Left hindlimb (tissue), 1 donor: Measurements from ENCODE around the gene CCDC192.
"Not testable (repeated sequence)": the region's sequence is repeated elsewhere in the genome, so short reads cannot be mapped to it uniquely, and the experiment has no call there.

Source experiments
- DNase-seq: peaks from one replicate; pipeline ENCODE4 v3.0.0-alpha.2; 2018

CCDC192 gene

GRCh38 chr5:127699416-127699815, 3.8 kb upstream of the CCDC192 start:
- no peak for DNase-seq

- no peak for DNase-seq
Measured at GRCh38 chr5:127700237-127700766, 2.9 kb upstream of the CCDC192 start.

GRCh38 chr5:127702434-127702833, 757 bp upstream of the CCDC192 start:
- no peak for DNase-seq

- no peak for DNase-seq
Measured at GRCh38 chr5:127705120-127705892, 2.1 kb downstream of the CCDC192 start.

GRCh38 chr5:127706691-127707090, 3.5 kb downstream of the CCDC192 start:
- DNase-seq = no peak

GRCh38 chr5:127707209-127707608, 4.0 kb downstream of the CCDC192 start:
- DNase-seq = no peak

GRCh38 chr5:127713083-127713482, 9.9 kb downstream of the CCDC192 start:
- DNase-seq = not testable (repeated sequence)

GRCh38 chr5:127718181-127718580, 15.0 kb downstream of the CCDC192 start:
- DNase-seq = no peak

GRCh38 chr5:127723571-127723970, 20.4 kb downstream of the CCDC192 start:
- DNase-seq = no peak

- no peak for DNase-seq
Measured at GRCh38 chr5:127725673-127726072, 22.5 kb downstream of the CCDC192 start.

- no peak for DNase-seq
Measured at GRCh38 chr5:127732963-127733362, 29.8 kb downstream of the CCDC192 start.

GRCh38 chr5:127739348-127739747, 36.2 kb downstream of the CCDC192 start:
- DNase-seq = not testable (repeated sequence)

GRCh38 chr5:127739807-127740384, 36.7 kb downstream of the CCDC192 start:
- DNase-seq = no peak

GRCh38 chr5:127741412-127741811, 38.2 kb downstream of the CCDC192 start:
- DNase-seq = no peak

GRCh38 chr5:127744241-127744640, 41.0 kb downstream of the CCDC192 start:
- no peak for DNase-seq

- DNase-seq = no peak
Measured at GRCh38 chr5:127746756-127747155, 43.6 kb downstream of the CCDC192 start.

- not testable (repeated sequence) for DNase-seq
Measured at GRCh38 chr5:127752503-127753265, 49.5 kb downstream of the CCDC192 start.

GRCh38 chr5:127754259-127754658, 51.1 kb downstream of the CCDC192 start:
- DNase-seq = no peak

- DNase-seq = no peak
Measured at GRCh38 chr5:127754706-127755105, 51.5 kb downstream of the CCDC192 start.

GRCh38 chr5:127757576-127757975, 54.4 kb downstream of the CCDC192 start:
- DNase-seq = no peak

- no peak for DNase-seq
Measured at GRCh38 chr5:127758766-127759283, 55.6 kb downstream of the CCDC192 start.

- DNase-seq = no peak
Measured at GRCh38 chr5:127761869-127762268, 58.7 kb downstream of the CCDC192 start.

- DNase-seq = no peak
Measured at GRCh38 chr5:127762412-127762811, 59.2 kb downstream of the CCDC192 start.
